LNCaP clone FGC (cell line): ENCODE results near the gene CDC42BPG.

ENCODE experiments used
- DNase-seq: peaks from one replicate; pipeline ENCODE4 v3.0.0-alpha.2; 2011; ENCODE audit warnings: low read depth
- H3K4me3 ChIP-seq: 2 replicates; pipeline ENCODE4 v1.5.1; 2011; ENCODE audit warnings: mild to moderate bottlenecking, low read depth, low read length, control low read depth
- CTCF ChIP-seq: IDR thresholded peaks from 2 replicates; pipeline ENCODE4 v1.5.1; 2012; ENCODE audit warnings: mild to moderate bottlenecking; ENCODE audit not compliant: control insufficient read depth, insufficient read depth; ENCODE audit errors: extremely low read depth

The CDC42BPG gene

DNA sequence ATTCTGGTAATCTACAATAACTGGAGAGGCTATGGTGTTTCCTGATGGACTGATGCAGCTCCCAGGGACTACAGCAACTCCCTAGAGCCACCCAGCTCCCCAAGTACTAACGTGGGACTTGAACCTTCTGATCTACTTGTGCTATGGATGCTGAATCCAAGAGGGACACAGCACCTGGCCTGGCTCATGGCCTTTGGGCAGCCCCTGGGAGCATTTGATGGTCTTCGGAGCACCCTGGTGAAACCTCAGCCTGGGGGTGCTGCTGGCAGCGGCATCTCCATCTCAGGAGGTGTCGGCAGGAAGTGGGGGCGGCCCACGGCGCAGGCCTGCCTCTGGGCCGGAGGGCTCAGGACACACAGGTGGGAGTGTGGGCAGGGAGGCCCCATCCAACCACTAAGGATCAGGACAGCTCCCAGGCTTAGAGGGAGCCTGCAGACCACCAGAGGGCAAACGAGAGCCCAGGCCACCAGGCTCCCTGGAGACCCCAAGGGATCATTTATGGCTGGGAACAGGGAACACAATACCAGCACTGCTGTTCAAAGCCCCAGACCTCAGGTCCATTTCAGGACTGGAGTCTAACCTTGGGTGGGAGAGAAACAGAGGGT, 25.2 kb upstream of the CDC42BPG start:
- no peak for TF ChIP-seq CTCF
- H3K4me3 ChIP-seq, result no peak overlapping the region
- no peak for DNase-seq

GRCh38 chr11:64868904-64869570, 24.6 kb upstream of the CDC42BPG start:
- DNase-seq, result no peak
- H3K4me3 ChIP-seq, result no peak overlapping the region
- no peak for TF ChIP-seq CTCF

DNA sequence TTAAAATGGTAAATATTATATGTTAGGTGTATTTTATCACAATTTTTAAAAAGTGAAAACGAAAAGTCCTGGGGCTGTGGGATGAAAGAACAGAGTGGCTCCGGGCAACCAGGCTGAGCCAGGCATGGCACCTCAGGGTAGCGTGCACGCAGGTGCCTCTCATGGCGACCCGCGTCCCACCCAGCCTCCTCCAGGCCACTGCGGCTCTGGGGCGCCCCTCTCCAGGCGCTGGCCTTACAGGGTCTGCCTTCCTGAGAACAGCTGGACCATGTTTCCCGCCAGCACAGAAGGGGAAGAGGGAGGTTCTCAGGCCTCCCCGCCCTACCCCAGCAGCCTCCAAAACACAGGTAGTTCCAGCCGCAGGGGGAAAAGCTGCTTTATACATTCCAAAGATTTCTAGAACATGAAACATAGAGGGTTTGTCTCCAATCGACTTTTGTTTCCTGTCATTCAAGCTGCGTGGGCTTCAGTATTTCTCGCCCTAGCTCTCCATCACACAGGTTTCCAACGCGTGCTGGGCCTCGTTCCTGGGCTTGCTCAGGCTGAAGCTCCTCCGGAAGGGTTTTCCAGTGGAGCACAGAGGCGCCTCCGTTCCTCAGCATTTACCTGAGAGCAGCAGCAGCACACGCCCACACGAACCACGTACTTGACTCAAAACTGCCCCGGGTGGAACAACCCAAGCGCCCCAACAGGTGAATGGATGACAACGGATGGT, 23.5 kb upstream of the CDC42BPG start:
- H3K4me3 ChIP-seq, result no peak overlapping the region
- DNase-seq, result no peak
- TF ChIP-seq CTCF, result no peak

- TF ChIP-seq CTCF, result no peak
Observed at GRCh38 chr11:64866173-64866491, 21.7 kb upstream of the CDC42BPG start.

DNA sequence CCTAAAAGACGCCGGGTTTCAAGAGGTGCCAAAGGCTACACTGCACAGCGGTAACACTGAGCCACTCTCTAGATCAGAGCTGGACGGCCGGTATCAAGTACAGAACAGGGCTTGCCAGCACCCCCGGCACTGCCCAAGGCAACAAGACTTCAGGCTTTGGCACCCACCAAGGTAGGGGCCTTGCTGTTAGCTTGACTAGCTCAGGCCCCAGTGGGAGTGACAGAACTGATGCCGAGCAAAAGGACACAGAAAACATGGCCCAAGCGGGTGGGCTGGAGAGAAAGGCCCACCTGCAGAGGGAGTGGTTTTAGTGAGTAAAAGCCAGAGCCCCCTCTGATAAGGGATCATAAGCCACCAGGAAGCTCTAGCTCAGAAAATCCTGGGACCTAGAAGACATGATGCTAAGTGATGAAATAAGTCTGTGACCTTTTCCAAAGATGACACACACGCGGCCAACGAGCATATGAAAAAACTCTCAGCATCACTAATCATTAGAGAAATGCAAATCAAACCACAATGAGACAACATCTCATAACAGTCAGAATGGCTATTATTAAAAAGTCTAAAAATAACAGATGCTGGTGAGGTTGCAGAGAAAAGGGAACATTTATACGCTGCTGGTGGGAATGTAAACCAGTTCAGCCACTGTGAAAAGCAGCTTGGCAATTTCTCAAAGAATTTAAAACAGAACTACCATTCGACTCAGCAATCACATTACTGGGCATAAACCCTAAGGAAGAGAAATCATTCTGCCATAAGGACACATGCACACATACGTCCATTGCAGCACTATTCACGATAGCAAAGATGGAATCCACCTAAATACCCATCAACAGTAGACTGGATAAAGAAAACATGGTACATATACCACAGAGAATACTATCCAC, 21.1 kb upstream of the CDC42BPG start:
- no peak overlapping the region for H3K4me3 ChIP-seq
- DNase-seq, result no peak
- TF ChIP-seq CTCF, result no peak

More at GRCh38 chr11:64866173-64866491, 21.7 kb upstream of the CDC42BPG start:
- H3K4me3 ChIP-seq, result no peak overlapping the region
- no peak for DNase-seq

GRCh38 chr11:64864473-64865285, 20.2 kb upstream of the CDC42BPG start:
- no peak for DNase-seq
- TF ChIP-seq CTCF, result no peak

More at GRCh38 chr11:64864473-64865285, 20.2 kb upstream of the CDC42BPG start:
- no peak overlapping the region for H3K4me3 ChIP-seq
